ENCODE data around the gene MAP7.
"Not testable (repeated sequence)": the region's sequence is repeated elsewhere in the genome, so short reads cannot be mapped to it uniquely, and the experiment has no call there.

MAP7 gene

GRCh38 chr6:136334465-136334846, 215.8 kb downstream of the MAP7 start:
- H3K4me3 ChIP-seq (ENCODE audit: low read length) = no peak overlapping the region
- DNase-seq (ENCODE audit: low read depth, low spot score) = no peak

GRCh38 chr6:136333824-136334464, 216.3 kb downstream of the MAP7 start:
- no peak for DNase-seq (ENCODE audit: low read depth, low spot score)

GRCh38 chr6:136331461-136331860, 218.8 kb downstream of the MAP7 start:
- H3K4me3 ChIP-seq (ENCODE audit: low read length) = no peak overlapping the region
- DNase-seq (ENCODE audit: low read depth, low spot score) = no peak

More at GRCh38 chr6:136333824-136334464, 216.3 kb downstream of the MAP7 start:
- no peak overlapping the region for H3K4me3 ChIP-seq (ENCODE audit: low read length)

DNA sequence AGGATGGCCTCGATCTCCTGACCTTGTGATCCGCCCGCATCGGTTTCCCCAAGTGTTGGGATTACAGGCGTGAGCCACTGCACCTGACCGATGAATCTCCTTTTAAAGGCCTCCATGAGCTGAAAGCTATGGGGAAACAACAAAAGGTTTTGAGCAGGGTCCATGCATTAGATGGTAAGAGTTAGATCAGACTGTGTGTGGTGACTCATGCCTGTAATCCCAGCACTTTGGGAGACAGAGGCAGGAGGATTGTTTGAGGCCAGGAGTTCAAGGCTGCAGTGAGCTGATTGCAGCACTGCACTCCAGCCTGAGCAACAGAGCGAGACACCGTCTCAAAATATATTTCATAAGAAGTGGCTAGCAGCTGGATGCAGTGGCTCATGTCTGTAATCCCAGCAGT, 219.6 kb downstream of the MAP7 start:
- DNase-seq (ENCODE audit: low read depth, low spot score) = no peak

GRCh38 chr6:136326038-136326553, 224.1 kb downstream of the MAP7 start:
- H3K4me3 ChIP-seq (ENCODE audit: low read length) = no peak overlapping the region
- no peak for DNase-seq (ENCODE audit: low read depth, low spot score)

More for the DNA sequence above, 219.6 kb downstream of the MAP7 start:
- no peak overlapping the region for H3K4me3 ChIP-seq (ENCODE audit: low read length)

DNA sequence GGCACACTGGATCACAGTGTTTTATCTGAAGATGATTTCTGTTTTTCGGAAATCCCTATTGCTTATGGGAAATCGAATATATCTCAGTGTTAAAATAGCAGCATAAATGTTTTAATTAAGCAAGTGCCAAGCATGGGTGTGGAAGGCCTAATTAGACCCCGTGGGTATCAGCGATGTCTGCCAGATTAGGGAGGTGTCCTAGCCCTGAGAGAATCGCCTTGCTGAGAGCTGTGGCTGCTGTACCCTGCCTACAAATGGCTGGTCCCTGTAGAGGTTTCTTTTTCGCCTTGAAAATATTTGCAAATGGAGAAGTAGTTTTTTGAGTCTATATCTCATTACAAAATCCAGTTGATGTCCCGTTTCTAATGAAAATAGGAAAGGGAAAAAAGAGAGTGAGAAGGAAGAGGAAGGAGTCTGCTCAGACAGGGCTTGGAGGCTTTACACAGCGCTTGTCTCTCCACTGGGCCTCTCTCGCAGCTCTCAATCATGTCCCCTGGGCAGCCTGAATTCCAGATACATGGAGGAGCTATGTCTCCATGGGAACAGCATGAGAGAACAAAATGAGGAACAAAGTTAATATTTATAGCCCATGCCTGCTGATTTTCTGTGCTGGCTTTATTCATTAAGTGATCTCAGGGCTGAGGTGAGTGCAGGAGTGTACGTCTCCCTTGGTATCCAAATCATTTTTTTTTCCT, 225.4 kb downstream of the MAP7 start:
- DNase-seq (ENCODE audit: low read depth, low spot score) = no peak
- H3K4me3 ChIP-seq (ENCODE audit: low read length) = no peak overlapping the region

DNA sequence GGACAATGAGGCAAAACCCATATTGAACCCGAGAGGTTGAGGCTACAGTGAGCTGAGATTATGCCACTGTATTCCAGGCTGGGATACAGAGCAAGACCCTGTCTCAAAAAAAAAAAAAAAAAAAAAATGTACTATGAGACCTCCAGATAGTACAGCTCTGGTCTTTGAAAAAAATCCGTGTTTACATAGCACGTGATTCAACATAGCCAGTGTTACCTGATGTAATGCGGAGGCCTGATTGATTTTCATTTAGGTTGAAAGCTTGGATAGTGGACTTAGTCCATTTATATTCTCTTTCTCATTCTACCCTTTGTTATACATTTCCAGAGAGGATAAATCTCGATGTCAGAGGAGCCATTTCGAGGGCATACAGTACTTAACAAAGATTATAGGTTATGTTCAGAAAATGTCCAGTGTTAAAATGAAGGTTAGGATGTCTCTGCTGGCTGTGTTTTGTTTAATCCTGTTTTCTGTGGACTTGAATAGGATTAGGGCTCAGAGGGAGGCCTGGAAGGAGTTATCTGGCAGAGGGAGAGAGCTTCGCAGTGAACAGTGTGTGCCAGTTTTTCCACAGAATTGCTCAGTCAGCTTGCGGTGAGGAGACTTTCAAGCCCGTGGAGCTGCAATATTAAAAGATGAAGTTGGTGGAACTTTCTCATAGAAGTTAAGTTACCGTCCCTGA, 226.7 kb downstream of the MAP7 start:
- no peak overlapping the region for H3K4me3 ChIP-seq (ENCODE audit: low read length)
- DNase-seq (ENCODE audit: low read depth, low spot score) = no peak

GRCh38 chr6:136319732-136320131, 230.5 kb downstream of the MAP7 start:
- H3K4me3 ChIP-seq (ENCODE audit: low read length) = no peak overlapping the region
- no peak for DNase-seq (ENCODE audit: low read depth, low spot score)

GRCh38 chr6:136318676-136319075, 231.5 kb downstream of the MAP7 start:
- no peak overlapping the region for H3K4me3 ChIP-seq (ENCODE audit: low read length)
- DNase-seq (ENCODE audit: low read depth, low spot score) = no peak

- DNase-seq (ENCODE audit: low read depth, low spot score) = no peak
- H3K4me3 ChIP-seq (ENCODE audit: low read length) = no peak overlapping the region
Observed at GRCh38 chr6:136317971-136318370, 232.3 kb downstream of the MAP7 start.

- peak; percentile 51 for DNase-seq (ENCODE audit: low read depth, low spot score)
- no peak overlapping the region for H3K4me3 ChIP-seq (ENCODE audit: low read length)
Observed at GRCh38 chr6:136317021-136317694, 233.1 kb downstream of the MAP7 start.

GRCh38 chr6:136315594-136315993, 234.6 kb downstream of the MAP7 start:
- no peak overlapping the region for H3K4me3 ChIP-seq (ENCODE audit: low read length)
- DNase-seq (ENCODE audit: low read depth, low spot score) = no peak

DNA sequence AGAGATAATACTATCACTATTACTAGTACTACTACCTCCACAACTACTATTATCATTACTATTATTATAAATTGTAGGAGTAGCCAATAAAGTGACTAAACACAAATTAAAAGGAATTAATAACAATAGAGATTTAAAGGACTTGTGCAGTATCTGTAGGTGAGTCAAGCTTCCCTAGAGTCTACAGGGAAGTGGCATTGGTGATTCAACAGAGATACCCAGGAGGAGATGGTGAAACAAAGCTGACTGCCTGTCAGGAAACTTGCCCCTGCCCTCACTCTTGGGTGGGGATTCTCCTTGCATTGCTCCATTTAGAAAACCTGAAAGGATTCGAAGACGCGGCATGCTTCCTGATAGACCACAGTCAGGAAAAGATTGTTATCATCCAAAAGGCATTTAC, 237.2 kb downstream of the MAP7 start:
- no peak for DNase-seq (ENCODE audit: low read depth, low spot score)
- no peak overlapping the region for H3K4me3 ChIP-seq (ENCODE audit: low read length)

GRCh38 chr6:136309729-136310311, 240.4 kb downstream of the MAP7 start:
- DNase-seq (ENCODE audit: low read depth, low spot score) = no peak
- no peak overlapping the region for H3K4me3 ChIP-seq (ENCODE audit: low read length)

DNA sequence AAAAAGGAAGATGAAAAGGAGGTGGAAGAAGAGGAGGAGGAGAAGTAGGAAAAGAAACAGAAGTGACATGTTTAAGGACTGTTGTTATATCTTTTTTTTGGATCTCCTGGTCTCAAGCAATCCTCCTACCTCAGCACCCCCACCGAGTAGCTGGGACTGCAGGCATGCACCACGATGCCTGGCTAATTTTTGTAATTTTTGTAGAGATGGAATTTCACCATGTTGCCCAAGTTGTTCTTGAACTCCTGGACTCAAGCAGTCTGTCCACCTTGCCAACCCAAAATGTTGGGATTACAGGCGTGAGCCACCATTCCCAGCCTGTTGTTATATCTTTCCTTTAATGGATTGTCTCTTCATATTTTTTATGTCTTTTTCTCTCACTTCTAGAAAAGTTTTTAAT, 241.1 kb downstream of the MAP7 start:
- no peak overlapping the region for H3K4me3 ChIP-seq (ENCODE audit: low read length)
- DNase-seq (ENCODE audit: low read depth, low spot score) = no peak

GRCh38 chr6:136308469-136308868, 241.8 kb downstream of the MAP7 start:
- H3K4me3 ChIP-seq (ENCODE audit: low read length); DNase-seq (ENCODE audit: low read depth, low spot score): not testable (repeated sequence)

DNA sequence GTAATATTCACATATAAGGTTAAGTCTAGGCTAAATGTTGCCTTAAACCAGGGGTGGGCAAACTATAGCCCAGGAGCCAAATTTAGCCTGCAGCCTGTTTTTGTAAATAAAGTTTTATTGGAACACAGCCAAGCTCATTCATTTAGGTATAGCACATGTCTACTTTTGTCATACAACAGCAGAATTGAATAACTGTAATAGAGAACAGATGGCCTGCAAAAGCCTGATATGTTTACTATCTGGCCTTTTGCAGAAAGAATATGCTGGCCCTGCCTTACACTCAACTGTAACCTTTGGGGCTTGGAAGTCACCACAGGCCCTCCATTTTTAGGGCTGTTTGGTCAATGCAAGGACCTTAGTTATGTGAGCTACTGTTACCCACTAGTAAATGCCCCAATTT, 242.9 kb downstream of the MAP7 start:
- DNase-seq (ENCODE audit: low read depth, low spot score) = no peak
- H3K4me3 ChIP-seq (ENCODE audit: low read length) = no peak overlapping the region

DNA sequence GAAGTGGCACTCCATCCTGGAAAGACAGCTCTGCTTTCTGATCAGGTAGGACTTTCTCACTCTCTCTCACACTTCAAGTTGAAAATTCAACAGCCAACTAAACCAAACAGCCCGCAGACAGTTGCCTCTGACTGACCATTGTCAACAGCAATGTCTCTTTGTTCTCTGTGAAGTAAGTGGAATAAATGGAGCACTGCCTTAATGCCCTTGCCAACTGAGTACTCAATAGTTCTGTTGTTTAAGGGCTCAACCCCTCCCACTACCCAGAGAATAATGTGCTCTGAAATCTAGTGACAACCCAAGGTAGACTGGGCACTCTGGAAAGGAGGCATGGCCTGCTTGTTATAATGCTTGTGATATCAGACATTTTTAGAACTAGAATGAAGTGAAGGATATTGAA, 243.8 kb downstream of the MAP7 start:
- DNase-seq (ENCODE audit: low read depth, low spot score) = no peak
- no peak overlapping the region for H3K4me3 ChIP-seq (ENCODE audit: low read length)

GRCh38 chr6:136304410-136304809, 245.8 kb downstream of the MAP7 start:
- no peak overlapping the region for H3K4me3 ChIP-seq (ENCODE audit: low read length)
- DNase-seq (ENCODE audit: low read depth, low spot score) = no peak
